WTC11 (cell line): ENCODE data around the gene ADISSP.

ENCODE experiments used
- AFF4 ChIP-seq: sonication (generic); formaldehyde crosslinking; IDR thresholded peaks from 2 replicates; pipeline ENCODE4 v1.8.1; 2023; ENCODE audit warnings: mild to moderate bottlenecking, missing genetic modification reagents, borderline replicate concordance
- CTCF ChIP-seq: fragments of 200-600 bp; IDR thresholded peaks from 2 replicates; pipeline ENCODE4 v1.8.0; 2022; ENCODE audit warnings: antibody characterized with exemption
- ESRRA ChIP-seq: sonication (generic); formaldehyde crosslinking; IDR thresholded peaks from 2 replicates; pipeline ENCODE4 v1.8.1; 2022; ENCODE audit warnings: mild to moderate bottlenecking, missing genetic modification reagents, borderline replicate concordance
- JUN ChIP-seq: sonication (generic); formaldehyde crosslinking; IDR thresholded peaks from 2 replicates; pipeline ENCODE4 v1.8.0; 2023; ENCODE audit warnings: mild to moderate bottlenecking, missing genetic modification reagents
- NR1H2 ChIP-seq: sonication (generic); formaldehyde crosslinking; IDR thresholded peaks from 2 replicates; pipeline ENCODE4 v1.9.0; 2021; ENCODE audit warnings: mild to moderate bottlenecking, moderate library complexity, missing genetic modification reagents
- TCF7 ChIP-seq: sonication (generic); formaldehyde crosslinking; IDR thresholded peaks from 2 replicates; pipeline ENCODE4 v1.8.0; 2022; ENCODE audit warnings: mild to moderate bottlenecking, low read depth, missing genetic modification reagents, moderate library complexity
- TEAD4 ChIP-seq: sonication (generic); formaldehyde crosslinking; IDR thresholded peaks from 2 replicates; pipeline ENCODE4 v1.8.0; 2022; ENCODE audit warnings: mild to moderate bottlenecking, missing genetic modification reagents
- ZNF396 ChIP-seq: fragments of 250-450 bp; sonication (Bioruptor Pico); IDR thresholded peaks from 2 replicates; pipeline ENCODE4 v1.8.0; 2021; ENCODE audit warnings: mild to moderate bottlenecking, moderate library complexity, borderline replicate concordance
- TF ChIP-seq, protein P1 (sequence below): sonication (generic); formaldehyde crosslinking; IDR thresholded peaks from 2 replicates; pipeline ENCODE4 v1.8.0; 2022; ENCODE audit warnings: mild to moderate bottlenecking, missing genetic modification reagents
- TF ChIP-seq, protein P2 (sequence below): sonication (generic); formaldehyde crosslinking; IDR thresholded peaks from 2 replicates; pipeline ENCODE4 v1.8.1; 2022; ENCODE audit warnings: mild to moderate bottlenecking, moderate library complexity, missing genetic modification reagents
- TF ChIP-seq, protein P3 (sequence below): fragments of 250-450 bp; sonication (Bioruptor Pico); IDR thresholded peaks from 2 replicates; pipeline ENCODE4 v1.9.0; 2021; ENCODE audit warnings: mild to moderate bottlenecking
- TF ChIP-seq, protein P4 (sequence below): fragments of 250-450 bp; sonication (Bioruptor Pico); IDR thresholded peaks from 2 replicates; pipeline ENCODE4 v1.9.0; 2021; ENCODE audit warnings: mild to moderate bottlenecking, borderline replicate concordance
- TF ChIP-seq, protein P5 (sequence below): sonication (generic); formaldehyde crosslinking; IDR thresholded peaks from 2 replicates; pipeline ENCODE4 v1.8.1; 2023; ENCODE audit warnings: mild to moderate bottlenecking, missing genetic modification reagents

GRCh38 chr20:3784863-3785239, 17.3 kb upstream of the ADISSP start:
- TF ChIP-seq CTCF (no peak), TCF7 (CRISPR knock-in tag) (no peak), AFF4 (CRISPR knock-in tag) (no peak), TEAD4 (CRISPR knock-in tag) (no peak), ZNF396 (CRISPR knock-in tag) (no peak), ESRRA (no peak), NR1H2 (CRISPR knock-in tag) (no peak), JUN (no peak)
- TF ChIP-seq, protein P1, sequence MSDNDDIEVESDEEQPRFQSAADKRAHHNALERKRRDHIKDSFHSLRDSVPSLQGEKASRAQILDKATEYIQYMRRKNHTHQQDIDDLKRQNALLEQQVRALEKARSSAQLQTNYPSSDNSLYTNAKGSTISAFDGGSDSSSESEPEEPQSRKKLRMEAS (CRISPR knock-in tag), result no peak
- TF ChIP-seq, protein P2, sequence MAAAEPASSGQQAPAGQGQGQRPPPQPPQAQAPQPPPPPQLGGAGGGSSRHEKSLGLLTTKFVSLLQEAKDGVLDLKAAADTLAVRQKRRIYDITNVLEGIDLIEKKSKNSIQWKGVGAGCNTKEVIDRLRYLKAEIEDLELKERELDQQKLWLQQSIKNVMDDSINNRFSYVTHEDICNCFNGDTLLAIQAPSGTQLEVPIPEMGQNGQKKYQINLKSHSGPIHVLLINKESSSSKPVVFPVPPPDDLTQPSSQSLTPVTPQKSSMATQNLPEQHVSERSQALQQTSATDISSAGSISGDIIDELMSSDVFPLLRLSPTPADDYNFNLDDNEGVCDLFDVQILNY (CRISPR knock-in tag), result no peak
- TF ChIP-seq, protein P3, sequence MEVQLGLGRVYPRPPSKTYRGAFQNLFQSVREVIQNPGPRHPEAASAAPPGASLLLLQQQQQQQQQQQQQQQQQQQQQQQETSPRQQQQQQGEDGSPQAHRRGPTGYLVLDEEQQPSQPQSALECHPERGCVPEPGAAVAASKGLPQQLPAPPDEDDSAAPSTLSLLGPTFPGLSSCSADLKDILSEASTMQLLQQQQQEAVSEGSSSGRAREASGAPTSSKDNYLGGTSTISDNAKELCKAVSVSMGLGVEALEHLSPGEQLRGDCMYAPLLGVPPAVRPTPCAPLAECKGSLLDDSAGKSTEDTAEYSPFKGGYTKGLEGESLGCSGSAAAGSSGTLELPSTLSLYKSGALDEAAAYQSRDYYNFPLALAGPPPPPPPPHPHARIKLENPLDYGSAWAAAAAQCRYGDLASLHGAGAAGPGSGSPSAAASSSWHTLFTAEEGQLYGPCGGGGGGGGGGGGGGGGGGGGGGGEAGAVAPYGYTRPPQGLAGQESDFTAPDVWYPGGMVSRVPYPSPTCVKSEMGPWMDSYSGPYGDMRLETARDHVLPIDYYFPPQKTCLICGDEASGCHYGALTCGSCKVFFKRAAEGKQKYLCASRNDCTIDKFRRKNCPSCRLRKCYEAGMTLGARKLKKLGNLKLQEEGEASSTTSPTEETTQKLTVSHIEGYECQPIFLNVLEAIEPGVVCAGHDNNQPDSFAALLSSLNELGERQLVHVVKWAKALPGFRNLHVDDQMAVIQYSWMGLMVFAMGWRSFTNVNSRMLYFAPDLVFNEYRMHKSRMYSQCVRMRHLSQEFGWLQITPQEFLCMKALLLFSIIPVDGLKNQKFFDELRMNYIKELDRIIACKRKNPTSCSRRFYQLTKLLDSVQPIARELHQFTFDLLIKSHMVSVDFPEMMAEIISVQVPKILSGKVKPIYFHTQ (CRISPR knock-in tag), result no peak
- TF ChIP-seq, protein P4, sequence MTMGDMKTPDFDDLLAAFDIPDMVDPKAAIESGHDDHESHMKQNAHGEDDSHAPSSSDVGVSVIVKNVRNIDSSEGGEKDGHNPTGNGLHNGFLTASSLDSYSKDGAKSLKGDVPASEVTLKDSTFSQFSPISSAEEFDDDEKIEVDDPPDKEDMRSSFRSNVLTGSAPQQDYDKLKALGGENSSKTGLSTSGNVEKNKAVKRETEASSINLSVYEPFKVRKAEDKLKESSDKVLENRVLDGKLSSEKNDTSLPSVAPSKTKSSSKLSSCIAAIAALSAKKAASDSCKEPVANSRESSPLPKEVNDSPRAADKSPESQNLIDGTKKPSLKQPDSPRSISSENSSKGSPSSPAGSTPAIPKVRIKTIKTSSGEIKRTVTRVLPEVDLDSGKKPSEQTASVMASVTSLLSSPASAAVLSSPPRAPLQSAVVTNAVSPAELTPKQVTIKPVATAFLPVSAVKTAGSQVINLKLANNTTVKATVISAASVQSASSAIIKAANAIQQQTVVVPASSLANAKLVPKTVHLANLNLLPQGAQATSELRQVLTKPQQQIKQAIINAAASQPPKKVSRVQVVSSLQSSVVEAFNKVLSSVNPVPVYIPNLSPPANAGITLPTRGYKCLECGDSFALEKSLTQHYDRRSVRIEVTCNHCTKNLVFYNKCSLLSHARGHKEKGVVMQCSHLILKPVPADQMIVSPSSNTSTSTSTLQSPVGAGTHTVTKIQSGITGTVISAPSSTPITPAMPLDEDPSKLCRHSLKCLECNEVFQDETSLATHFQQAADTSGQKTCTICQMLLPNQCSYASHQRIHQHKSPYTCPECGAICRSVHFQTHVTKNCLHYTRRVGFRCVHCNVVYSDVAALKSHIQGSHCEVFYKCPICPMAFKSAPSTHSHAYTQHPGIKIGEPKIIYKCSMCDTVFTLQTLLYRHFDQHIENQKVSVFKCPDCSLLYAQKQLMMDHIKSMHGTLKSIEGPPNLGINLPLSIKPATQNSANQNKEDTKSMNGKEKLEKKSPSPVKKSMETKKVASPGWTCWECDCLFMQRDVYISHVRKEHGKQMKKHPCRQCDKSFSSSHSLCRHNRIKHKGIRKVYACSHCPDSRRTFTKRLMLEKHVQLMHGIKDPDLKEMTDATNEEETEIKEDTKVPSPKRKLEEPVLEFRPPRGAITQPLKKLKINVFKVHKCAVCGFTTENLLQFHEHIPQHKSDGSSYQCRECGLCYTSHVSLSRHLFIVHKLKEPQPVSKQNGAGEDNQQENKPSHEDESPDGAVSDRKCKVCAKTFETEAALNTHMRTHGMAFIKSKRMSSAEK, result no peak
- TF ChIP-seq, protein P5, sequence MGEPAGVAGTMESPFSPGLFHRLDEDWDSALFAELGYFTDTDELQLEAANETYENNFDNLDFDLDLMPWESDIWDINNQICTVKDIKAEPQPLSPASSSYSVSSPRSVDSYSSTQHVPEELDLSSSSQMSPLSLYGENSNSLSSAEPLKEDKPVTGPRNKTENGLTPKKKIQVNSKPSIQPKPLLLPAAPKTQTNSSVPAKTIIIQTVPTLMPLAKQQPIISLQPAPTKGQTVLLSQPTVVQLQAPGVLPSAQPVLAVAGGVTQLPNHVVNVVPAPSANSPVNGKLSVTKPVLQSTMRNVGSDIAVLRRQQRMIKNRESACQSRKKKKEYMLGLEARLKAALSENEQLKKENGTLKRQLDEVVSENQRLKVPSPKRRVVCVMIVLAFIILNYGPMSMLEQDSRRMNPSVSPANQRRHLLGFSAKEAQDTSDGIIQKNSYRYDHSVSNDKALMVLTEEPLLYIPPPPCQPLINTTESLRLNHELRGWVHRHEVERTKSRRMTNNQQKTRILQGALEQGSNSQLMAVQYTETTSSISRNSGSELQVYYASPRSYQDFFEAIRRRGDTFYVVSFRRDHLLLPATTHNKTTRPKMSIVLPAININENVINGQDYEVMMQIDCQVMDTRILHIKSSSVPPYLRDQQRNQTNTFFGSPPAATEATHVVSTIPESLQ, result no peak
